ENCODE results near the gene UBE2H.

DNA sequence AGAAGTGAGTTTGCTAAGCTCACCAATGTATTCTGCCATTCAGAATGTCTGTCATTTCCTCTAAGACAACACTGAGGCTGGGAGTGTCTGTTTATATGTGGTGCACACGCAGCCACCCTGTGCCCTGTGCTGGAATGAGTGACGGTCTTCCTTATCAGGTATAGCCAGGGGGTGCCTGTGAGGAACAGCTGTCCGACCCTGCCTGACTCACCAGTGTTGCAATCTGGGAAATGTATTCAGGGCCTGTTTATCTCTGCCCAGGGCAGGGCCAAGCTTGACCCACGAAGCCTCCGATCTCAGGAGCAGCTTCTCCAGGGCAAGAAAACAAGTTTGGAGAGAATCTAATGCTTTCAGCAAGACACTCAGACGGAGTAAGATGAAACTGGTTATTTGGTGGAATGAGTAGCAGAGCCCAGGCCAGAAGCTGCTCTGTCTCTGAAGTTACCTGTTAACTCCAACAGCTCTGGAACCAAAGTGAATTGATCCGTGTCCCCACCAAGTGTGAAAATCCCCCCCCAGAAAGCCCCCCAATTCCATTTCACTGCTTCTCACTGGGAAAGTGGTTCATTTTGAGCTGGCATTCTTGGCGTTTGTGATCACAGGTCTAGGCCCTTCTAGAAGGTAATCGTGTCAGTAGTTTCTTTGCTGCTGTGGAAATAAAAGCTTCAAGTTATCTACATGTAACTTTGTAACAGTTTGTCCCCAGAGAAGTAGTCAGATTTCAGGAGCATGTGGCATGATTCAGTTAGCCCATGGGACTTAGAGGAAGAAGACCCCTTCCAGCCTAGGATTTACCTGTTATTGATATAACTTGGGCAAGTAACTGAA lies 6.1 kb upstream of the UBE2H start:
- TF ChIP-seq EP300 (IDR thresholded peaks at IDR 0.05; ENCODE audit: borderline replicate concordance in 1 of 2, low read depth in 1 of 2, low read length in 1 of 2) = no peak
- TF ChIP-seq, protein P1, sequence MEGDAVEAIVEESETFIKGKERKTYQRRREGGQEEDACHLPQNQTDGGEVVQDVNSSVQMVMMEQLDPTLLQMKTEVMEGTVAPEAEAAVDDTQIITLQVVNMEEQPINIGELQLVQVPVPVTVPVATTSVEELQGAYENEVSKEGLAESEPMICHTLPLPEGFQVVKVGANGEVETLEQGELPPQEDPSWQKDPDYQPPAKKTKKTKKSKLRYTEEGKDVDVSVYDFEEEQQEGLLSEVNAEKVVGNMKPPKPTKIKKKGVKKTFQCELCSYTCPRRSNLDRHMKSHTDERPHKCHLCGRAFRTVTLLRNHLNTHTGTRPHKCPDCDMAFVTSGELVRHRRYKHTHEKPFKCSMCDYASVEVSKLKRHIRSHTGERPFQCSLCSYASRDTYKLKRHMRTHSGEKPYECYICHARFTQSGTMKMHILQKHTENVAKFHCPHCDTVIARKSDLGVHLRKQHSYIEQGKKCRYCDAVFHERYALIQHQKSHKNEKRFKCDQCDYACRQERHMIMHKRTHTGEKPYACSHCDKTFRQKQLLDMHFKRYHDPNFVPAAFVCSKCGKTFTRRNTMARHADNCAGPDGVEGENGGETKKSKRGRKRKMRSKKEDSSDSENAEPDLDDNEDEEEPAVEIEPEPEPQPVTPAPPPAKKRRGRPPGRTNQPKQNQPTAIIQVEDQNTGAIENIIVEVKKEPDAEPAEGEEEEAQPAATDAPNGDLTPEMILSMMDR (IDR thresholded peaks at IDR 0.05) = no peak
- no peak for TF ChIP-seq TAF1 (IDR thresholded peaks at IDR 0.05; ENCODE audit: borderline replicate concordance, low read depth, low read length)
- no peak for TF ChIP-seq POLR2AphosphoS5 (IDR thresholded peaks at IDR 0.05; ENCODE audit: low read depth, low read length)

Measured in SK-N-SH (cell line).